RPMI7951 (cell line): Measurements from ENCODE around the gene C8G. TPM values are rescaled to one million over a fixed set of nuclear protein-coding genes. Genes with fewer than 3 reads are reported as not detected.

Experiments used
- DNase-seq: peaks from one replicate; pipeline ENCODE4 v3.0.0-alpha.2; 2012; ENCODE audit warnings: low read depth
- total RNA-seq: library from RNA; depleted of rRNA; stranded (reverse); fragments of >200 nt; shearing (Covaris generic); gene quantifications from 2 replicates; pipeline ENCODE4 v1.2.3, GENCODE V29; 2014; rRNA removed

C8G gene
- total RNA-seq, 1 experiment from 2014 or later = not detected

GRCh38 chr9:136982232-136983051, 37.4 kb downstream of the C8G start, which contains the start of gene LCNL1:
TSS of gene LCNL1 (plus strand) at chr9:136982993. CDS start at chr9:136983587, 594 bp downstream.
- DNase-seq = no peak

DNA sequence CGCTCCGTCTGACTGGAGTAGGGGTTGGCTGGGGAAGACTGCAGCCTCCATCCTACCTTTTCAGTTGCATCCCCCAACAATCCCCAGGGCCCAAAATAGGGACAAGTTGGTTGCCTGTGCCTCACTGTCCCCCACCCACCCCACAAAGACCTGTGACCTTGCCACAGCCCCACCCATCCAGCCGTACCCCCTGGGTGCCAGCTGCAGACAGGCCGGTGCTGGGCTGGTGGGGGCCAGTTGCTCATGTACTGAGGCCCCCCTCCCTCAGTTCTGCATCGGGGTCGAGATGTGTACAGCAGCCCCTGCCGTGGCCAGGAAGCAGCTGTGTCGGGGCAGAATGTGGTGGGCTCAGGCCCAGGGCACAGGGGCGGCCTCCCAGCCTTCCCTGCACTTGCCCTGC, 38.1 kb downstream of the C8G start:
- no peak for DNase-seq

GRCh38 chr9:136983656-136984314, 38.7 kb downstream of the C8G start:
- DNase-seq = no peak

DNA sequence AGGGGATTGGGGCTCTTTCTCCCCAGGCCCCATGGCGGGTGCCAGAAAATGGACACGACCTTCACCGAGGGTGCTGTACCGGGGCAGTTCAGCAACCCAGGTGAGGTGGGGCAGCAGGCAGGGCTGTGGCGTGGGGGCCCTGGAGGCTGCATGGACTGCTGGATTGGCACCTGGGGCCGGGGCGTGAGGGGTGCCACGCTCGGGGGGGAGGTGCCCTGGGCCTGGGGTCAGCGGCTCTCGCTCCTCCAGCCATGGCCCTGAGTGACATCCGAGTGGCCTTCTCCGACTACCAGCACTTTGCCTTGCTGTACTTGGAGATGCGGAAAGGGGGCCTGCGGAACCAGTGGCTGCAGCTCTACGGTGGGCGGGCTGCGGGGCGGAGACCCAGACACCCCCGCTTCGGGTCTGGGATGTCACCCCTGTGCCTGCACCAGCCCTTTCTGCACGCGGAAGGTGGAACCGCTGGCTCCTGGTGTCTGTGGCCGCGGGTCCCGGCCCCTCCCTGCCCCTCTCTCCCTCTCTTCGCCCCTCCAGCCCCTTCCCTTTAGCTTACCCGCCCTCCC, 39.5 kb downstream of the C8G start:
- no peak for DNase-seq

- no peak for DNase-seq
Measured at GRCh38 chr9:136985027-136985602, 40.1 kb downstream of the C8G start.

DNA sequence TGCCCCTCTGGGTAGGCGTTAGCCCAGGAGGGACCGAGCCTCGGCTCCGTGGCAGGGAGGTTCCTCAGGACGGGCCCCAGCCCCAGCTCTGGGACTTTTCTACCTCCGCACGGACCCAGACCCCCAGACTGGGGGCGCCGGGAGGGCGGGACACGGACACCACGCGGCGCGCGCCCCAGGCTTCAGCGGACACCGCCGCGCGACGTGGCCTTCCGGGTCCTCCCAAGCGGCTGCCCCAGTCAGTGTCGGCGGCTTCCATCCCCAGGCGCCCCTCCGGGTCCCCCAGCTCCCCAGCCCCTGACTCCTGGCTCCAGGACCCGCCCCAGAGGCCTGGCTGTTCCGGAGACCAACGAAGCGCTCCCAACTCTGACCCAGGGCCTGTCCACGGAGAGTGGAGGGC, 40.8 kb downstream of the C8G start:
- no peak for DNase-seq

DNA sequence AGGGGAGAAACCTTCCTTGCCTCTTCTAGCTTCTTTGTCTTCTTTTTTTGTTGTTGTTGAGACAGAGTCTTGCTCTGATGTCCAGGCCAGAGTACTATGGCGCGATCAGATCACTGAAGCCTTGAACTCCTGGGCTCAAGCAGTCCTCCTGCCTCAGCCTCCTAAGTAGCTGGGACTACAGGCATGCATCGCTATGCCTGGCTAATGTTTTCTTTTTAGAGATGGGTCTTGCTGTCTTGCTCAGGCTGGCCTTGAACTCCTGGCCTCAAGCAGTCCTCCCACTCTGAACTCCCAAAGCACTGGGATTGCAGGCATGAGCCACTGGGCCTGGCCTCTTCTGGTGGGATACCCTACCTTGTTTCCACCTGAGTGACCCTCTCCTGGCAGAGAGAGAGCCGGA, 43.8 kb downstream of the C8G start:
- no peak for DNase-seq

DNA sequence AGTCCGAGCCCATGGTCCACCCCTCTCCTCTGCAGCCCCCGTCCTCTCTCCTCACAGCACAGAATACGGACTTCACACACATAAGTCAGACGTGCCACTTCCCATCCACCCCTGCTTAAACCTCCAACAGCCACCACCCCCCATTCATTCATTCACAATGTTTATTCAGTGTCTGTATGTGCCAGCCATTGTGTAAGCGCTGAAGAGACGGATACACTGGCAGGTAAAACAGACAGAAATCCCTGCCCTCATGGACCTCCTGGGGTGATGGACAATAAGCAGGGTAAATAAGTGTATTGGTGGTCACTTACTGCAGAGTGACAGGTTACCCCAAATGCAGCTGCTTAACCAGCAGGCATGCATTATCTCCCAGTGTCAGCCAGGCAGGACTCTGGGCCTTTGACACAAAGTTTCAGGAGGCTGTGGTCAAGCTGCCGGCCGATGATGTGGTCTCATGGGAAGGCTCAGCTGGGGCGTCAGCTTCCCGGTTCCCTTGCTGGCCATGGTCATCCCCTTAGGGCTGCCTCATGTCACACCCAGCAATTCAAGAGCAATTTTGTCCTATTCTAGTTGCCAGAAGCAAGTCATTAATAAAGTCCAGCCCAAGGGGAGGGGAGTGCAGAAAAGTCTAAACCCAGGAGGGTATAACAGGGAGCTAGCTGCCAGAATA, 45.3 kb downstream of the C8G start:
- no peak for DNase-seq

DNA sequence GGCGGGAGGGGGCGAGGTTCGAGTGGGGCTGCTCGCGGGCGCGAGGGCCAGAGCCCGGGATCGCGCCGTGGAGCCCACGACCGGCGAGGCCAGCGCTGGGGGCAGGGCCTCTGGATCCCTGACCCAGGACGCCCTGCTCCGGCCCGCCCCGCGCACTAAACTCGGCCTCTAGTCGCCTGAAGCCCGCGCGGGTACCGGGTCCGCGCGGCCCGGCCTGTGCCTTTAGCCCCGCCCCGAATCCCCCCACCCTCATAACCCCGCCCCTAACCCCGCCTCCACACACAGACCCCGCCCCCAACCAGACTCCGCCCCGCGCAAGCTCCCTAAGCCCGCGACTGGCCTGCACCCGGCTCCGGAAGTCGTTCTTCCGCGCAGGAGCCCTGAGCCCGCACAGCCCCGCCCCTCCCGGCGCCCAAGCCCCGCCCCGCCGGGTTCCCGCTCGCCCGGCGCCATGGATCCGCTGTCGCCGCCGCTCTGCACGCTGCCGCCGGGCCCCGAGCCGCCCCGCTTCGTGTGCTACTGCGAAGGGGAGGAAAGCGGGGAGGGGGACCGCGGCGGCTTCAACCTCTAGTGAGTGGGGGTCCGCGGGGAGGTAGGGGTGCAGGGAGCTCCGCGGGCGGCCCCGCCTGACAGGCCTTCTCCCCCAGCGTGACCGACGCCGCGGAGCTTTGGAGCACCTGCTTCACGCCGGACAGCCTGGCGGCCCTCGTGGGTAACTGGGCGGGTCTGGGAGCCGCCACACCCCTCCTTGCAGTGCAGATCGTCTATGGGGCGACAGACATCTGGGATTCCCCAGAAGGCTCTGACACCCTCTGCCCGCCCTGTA, 47.2 kb downstream of the C8G start, which contains the start of gene PAXX:
Gene PAXX (plus strand): TSS at position 430 of the 826 bp plus-strand sequence. CDS start 22 bp downstream, at position 452.
- DNase-seq = peak; percentile 81

GRCh38 chr9:136992819-136993369, 47.9 kb downstream of the C8G start:
- DNase-seq = no peak

GRCh38 chr9:136994180-136994887, 49.3 kb downstream of the C8G start:
- DNase-seq = no peak

DNA sequence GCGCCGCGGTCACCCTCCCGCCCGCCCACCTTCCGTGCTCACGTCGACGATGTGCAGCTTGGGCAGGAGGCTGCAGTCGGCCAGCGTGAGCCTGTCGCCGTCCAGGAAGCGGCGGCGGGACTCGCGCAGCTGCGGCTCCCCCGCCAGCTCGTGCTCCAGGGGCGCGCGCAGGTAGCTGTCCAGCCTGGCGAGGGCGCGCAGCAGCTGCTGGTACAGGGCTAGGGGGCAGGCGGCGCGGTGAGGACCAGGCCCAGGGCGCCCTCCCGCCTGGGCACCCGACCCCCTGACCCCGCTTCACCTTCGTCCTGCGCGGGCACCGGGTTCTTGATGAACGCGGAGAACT, 49.8 kb downstream of the C8G start:
- DNase-seq = no peak

GRCh38 chr9:136995362-136995761, 50.3 kb downstream of the C8G start:
- no peak for DNase-seq

DNA sequence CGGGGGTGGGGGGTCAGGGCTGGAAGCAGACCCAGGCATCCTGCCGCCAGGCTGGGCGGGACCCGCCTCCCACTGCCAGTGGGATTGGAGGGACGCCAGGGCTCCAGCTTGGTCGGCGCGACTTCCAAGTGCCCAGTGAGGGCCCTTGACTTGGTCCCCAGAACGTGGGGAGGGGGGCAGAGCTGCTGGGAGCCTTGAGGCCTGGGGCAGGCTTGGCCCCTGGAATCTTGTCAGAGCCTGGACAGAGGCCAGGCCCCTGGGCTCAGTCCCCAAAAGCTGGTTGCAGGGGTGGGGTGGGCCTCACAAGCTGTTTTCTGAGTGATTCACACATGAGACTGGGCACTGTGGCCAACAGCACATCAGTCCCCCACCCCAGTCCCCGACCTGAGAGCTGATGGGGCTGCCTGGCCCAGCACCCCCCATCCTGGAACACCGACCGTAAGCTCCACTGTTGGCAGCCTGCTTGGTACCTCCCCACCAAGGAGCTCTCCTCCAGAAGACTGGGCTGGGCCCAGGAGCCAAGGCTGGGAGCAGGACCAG, 50.8 kb downstream of the C8G start:
- DNase-seq = peak; percentile 28

Other genes with a start within 250 kb of the C8G start
- not detected in 2 replicates for gene DIPK1B, start 232.7 kb upstream of the C8G start, total RNA-seq
- gene LCN10, start 202.3 kb upstream of the C8G start, total RNA-seq = 0.10 TPM in 1 of 2 replicates, not detected in the other
- gene LCN6, start 196.7 kb upstream of the C8G start, total RNA-seq = not detected in 2 replicates
- gene LCN8, start 187.0 kb upstream of the C8G start, total RNA-seq = not detected in 2 replicates
- gene LCN15, start 180.7 kb upstream of the C8G start, total RNA-seq = not detected in 2 replicates
- 49.4 and 79.2 TPM in 2 replicates for gene TMEM141, start 153.9 kb upstream of the C8G start, total RNA-seq
- not detected in 2 replicates for gene CCDC183, start 148.9 kb upstream of the C8G start, total RNA-seq
- gene RABL6, start 137.3 kb upstream of the C8G start, total RNA-seq = 30.0 and 37.8 TPM in 2 replicates
- 0.72 and 1.3 TPM in 2 replicates for gene AJM1, start 102.8 kb upstream of the C8G start, total RNA-seq
- gene PHPT1, start 95.8 kb upstream of the C8G start, total RNA-seq = 88.7 and 92.2 TPM in 2 replicates
- gene MAMDC4, start 92.9 kb upstream of the C8G start, total RNA-seq = 0.36 and 0.39 TPM in 2 replicates
- gene EDF1, start 78.9 kb upstream of the C8G start, total RNA-seq = 304 and 460 TPM in 2 replicates
- gene TRAF2, start 58.7 kb upstream of the C8G start, total RNA-seq = 10.1 and 13.7 TPM in 2 replicates
- gene FBXW5, start 505 bp upstream of the C8G start, total RNA-seq = 48.7 and 74.1 TPM in 2 replicates
- not detected in 2 replicates for gene LCN12, start 7.0 kb downstream of the C8G start, total RNA-seq
- 0.24 TPM in 1 of 2 replicates, not detected in the other for gene PTGDS, start 32.3 kb downstream of the C8G start, total RNA-seq
- gene LCNL1, start 37.8 kb downstream of the C8G start, total RNA-seq = not detected in 2 replicates
- 24.5 and 50.9 TPM in 2 replicates for gene PAXX, start 47.2 kb downstream of the C8G start, total RNA-seq
- gene CLIC3, start 51.3 kb downstream of the C8G start, total RNA-seq = 0.68 and 1.7 TPM in 2 replicates
- gene ABCA2, start 83.0 kb downstream of the C8G start, total RNA-seq = 4.1 and 10.8 TPM in 2 replicates
- gene FUT7, start 86.8 kb downstream of the C8G start, total RNA-seq = not detected in 2 replicates
- 0.60 and 1.6 TPM in 2 replicates for gene NPDC1, start 100.9 kb downstream of the C8G start, total RNA-seq
- gene ENTPD2, start 108.8 kb downstream of the C8G start, total RNA-seq = not detected in 2 replicates
- 15.3 and 21.8 TPM in 2 replicates for gene SAPCD2, start 125.3 kb downstream of the C8G start, total RNA-seq
- 7.6 and 10.0 TPM in 2 replicates for gene UAP1L1, start 132.3 kb downstream of the C8G start, total RNA-seq
- 39.2 and 56.9 TPM in 2 replicates for gene MAN1B1, start 141.7 kb downstream of the C8G start, total RNA-seq
- 30.8 and 37.5 TPM in 2 replicates for gene DPP7, start 169.5 kb downstream of the C8G start, total RNA-seq
- gene GRIN1, start 193.9 kb downstream of the C8G start, total RNA-seq = 0.20 TPM in 1 of 2 replicates, not detected in the other
- gene LRRC26, start 224.8 kb downstream of the C8G start, total RNA-seq = not detected in 2 replicates
- not detected in 2 replicates for gene TMEM210, start 226.8 kb downstream of the C8G start, total RNA-seq
- gene ANAPC2, start 243.3 kb downstream of the C8G start, total RNA-seq = 8.1 and 9.8 TPM in 2 replicates
- gene SSNA1, start 243.4 kb downstream of the C8G start, total RNA-seq = 72.8 and 99.2 TPM in 2 replicates